HG02852 (cell line): ENCODE results near the gene AQP7.
"Not testable (repeated sequence)": the region's sequence is repeated elsewhere in the genome, so short reads cannot be mapped to it uniquely, and the experiment has no call there.

ENCODE experiments used
- ATAC-seq: cut with Tn5 transposase; IDR thresholded peaks from one replicate; pipeline ENCODE4 v1.9.1; 2021; ENCODE audit warnings: mild to moderate bottlenecking, moderate library complexity; ENCODE audit not compliant: unreplicated experiment

The AQP7 gene

GRCh38 chr9:33402371-33402770, at the start of gene AQP7:
Gene AQP7, minus strand, starts transcription at chr9:33402568. Its CDS starts 1,306 bp downstream, at chr9:33401262.
- ATAC-seq: not testable (repeated sequence)

- ATAC-seq: no peak
Measured at GRCh38 chr9:33450621-33451146, 48.3 kb upstream of the AQP7 start.

GRCh38 chr9:33449715-33450114, 47.3 kb upstream of the AQP7 start:
- no peak for ATAC-seq

GRCh38 chr9:33447799-33448553, 45.6 kb upstream of the AQP7 start:
- ATAC-seq: no peak

GRCh38 chr9:33446946-33447798, 44.8 kb upstream of the AQP7 start, which contains the start of gene AQP3:
Gene AQP3, minus strand, starts transcription at chr9:33447593. Its CDS starts 63 bp downstream, at chr9:33447530.
- peak; percentile 35 for ATAC-seq

- ATAC-seq: peak; percentile 86
Measured at GRCh38 chr9:33446240-33446945, 44.0 kb upstream of the AQP7 start.

GRCh38 chr9:33445389-33446239, 43.2 kb upstream of the AQP7 start:
- ATAC-seq: no peak

- no peak for ATAC-seq
Measured at GRCh38 chr9:33443464-33444154, 41.2 kb upstream of the AQP7 start.

GRCh38 chr9:33443047-33443446, 40.7 kb upstream of the AQP7 start:
- ATAC-seq: no peak

- no peak for ATAC-seq
Measured at GRCh38 chr9:33442125-33442524, 39.8 kb upstream of the AQP7 start.

GRCh38 chr9:33440609-33441008, 38.2 kb upstream of the AQP7 start:
- ATAC-seq: no peak

- no peak for ATAC-seq
Measured at GRCh38 chr9:33440204-33440603, 37.8 kb upstream of the AQP7 start.

- ATAC-seq: no peak
Measured at GRCh38 chr9:33439731-33440130, 37.4 kb upstream of the AQP7 start.

- ATAC-seq: no peak
Measured at GRCh38 chr9:33438926-33439680, 36.7 kb upstream of the AQP7 start.

GRCh38 chr9:33437898-33438297, 35.5 kb upstream of the AQP7 start:
- no peak for ATAC-seq

GRCh38 chr9:33437205-33437604, 34.8 kb upstream of the AQP7 start:
- no peak for ATAC-seq

GRCh38 chr9:33436445-33436844, 34.1 kb upstream of the AQP7 start:
- ATAC-seq: no peak

- no peak for ATAC-seq
Measured at GRCh38 chr9:33435821-33436277, 33.5 kb upstream of the AQP7 start.
